Stimulated activated CD4-positive, alpha-beta T cell treated with anti-CD3 and anti-CD28 coated beads, Interleukin-2, amount 100 ng/mL, for 24 hours (primary cell): Measurements from ENCODE around the gene SRBD1.

Experiments used
- DNase-seq, 2 donors: peaks; one replicate each; pipeline ENCODE4 v3.0.0-alpha.2; 2020

Gene SRBD1

DNA sequence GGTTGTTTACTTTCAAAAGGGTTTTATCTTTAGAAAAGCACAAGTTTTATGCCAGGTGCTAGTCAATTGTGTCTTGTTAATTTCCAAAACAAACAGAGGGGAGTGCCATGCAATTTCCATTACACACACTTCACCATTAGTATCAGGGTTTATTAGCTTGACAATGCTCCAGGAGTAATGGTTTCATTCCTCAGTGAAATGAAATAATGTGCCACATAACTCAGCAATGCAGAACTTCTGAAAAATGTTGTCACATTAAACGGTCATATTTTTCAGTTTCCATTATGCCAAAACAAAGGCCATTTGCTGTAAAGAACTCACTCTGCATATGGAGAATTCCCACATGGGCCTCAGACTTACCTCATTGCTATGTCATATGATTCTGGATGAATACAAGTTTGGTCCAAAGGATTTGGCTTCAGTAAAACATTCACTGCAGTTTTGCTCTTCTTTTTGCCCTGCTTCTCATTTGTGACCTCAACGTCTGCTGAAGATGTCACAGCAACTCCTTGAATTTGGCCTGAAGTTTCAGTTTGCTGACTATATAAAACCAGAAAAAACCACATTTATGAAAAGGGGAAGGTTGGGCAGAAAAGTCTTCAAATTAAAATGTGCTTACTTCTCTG is 198.2 kb downstream of the SRBD1 start:
- no peak for DNase-seq

GRCh38 chr2:45409677-45410076 is 201.4 kb downstream of the SRBD1 start:
- DNase-seq = no peak

- no peak for DNase-seq
Observed at GRCh38 chr2:45406621-45407020, 204.4 kb downstream of the SRBD1 start.

- DNase-seq = no peak
Observed at GRCh38 chr2:45404807-45405297, 206.2 kb downstream of the SRBD1 start.

- no peak for DNase-seq
Observed at GRCh38 chr2:45403036-45403435, 208.0 kb downstream of the SRBD1 start.

DNA sequence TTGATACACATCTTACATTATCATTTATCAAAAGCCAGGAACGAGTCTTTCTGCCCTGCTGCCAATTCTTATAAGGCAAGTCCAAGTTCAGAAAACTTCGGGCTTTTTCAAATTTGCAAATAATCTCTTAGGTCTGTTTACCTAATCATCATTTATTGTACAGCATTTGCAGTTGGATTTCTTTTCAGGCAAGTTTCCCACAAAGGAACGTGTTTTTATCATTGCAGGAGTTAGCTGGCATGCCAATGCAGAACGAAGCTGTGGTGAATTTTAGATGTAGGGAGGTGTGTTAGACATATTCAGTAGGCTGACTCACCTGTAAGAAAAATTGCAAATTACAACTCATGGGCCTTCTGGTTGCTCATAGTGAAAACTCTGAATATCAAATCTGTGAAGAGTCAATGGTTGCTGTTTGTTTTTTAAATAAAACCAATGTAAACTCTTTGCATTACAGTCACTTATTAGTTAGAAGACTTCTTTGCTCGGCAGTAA is 209.6 kb downstream of the SRBD1 start:
- DNase-seq = no peak

DNA sequence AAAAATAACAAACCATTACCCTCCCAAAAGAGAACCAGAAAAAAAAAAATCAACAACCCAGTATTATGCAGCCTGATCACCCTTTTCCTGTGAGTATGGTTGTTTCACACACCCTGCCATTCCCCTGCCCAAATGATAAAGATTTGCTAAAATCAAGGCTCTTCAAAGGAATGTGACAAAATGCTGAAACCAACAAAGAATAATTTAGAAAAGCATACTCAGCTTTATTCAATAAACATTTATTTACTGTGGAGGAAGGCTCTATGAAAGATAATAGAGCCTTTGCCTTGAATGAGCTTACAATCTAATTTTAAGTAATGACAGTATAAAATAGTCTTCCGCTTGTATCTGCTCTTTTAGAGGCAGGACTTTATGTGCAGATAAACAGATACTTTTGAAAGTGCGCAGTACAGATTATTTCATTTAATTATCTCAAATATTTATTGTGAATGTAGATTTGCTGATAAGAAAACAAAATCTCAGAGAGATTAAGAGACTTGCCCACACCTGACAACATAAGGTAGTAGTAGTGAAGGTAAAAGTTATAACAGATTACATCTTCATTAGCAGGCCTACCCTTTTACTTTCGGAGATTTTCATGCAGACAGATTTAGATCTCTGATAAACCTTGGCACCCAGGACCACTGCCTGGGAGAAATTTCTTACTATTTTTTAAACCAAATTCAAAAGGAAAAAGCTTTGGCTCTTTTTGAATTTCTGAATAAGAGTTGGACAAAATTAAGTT is 211.9 kb downstream of the SRBD1 start:
- no peak for DNase-seq

DNA sequence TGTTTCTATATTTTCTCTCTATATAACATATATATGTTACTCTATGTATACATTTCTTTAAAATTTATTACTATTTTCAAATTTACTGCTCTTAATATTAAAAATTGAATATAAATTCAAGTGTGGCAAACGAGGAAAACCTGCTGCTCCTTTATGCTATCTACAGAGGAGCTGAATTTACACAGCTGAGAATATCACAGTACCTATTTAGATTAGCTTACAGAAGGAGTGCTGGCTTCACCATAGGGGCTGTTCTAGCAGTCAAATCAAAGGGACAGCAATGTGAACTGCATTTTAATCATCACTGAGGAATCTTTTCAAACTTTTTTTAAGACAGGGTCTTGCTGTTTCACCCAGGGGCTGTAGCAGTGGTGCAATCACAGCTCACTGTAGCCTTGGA is 213.8 kb downstream of the SRBD1 start:
- DNase-seq = no peak

DNA sequence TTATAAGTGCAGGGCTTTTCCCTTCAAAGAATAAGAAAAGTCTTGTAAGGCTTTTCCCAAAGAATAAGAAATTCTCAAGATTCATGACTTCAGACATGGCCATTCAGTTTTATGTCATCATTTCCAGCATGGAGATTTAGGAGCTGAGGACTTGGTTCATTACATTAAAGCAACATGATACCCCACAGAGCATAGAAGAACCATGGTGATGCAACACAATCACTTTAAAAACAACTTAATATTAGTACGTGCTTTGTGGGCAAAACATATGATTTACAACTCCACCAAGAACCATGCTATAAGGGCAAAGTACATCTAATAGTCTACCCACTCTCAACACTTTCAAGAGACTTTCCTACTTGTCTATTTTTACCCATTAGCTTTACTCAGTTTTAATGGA is 214.4 kb downstream of the SRBD1 start:
- no peak for DNase-seq

- DNase-seq = no peak
Observed at GRCh38 chr2:45394842-45395241, 216.2 kb downstream of the SRBD1 start.

GRCh38 chr2:45394216-45394615 is 216.9 kb downstream of the SRBD1 start:
- DNase-seq = no peak

- no peak for DNase-seq
Observed at GRCh38 chr2:45391866-45392265, 219.2 kb downstream of the SRBD1 start.

DNA sequence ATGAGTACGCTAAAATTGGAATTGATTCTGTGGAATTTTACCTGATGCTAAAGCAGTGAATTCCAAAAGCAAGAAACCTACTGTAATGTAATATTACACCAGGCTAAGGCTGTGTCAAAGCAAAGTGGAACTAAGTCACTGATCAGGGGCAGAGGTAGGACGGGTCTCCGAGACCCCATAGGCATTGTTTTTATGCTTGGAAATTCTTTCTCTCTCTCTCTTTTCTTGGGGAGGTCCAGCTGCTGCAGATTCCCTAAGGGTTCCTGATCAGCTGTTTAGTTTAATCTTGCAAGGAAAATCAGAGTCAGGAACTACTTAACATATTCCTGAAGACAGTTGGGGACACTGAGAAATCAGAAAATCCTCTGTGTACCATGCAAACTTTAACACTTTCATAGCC is 220.2 kb downstream of the SRBD1 start:
- no peak for DNase-seq

DNA sequence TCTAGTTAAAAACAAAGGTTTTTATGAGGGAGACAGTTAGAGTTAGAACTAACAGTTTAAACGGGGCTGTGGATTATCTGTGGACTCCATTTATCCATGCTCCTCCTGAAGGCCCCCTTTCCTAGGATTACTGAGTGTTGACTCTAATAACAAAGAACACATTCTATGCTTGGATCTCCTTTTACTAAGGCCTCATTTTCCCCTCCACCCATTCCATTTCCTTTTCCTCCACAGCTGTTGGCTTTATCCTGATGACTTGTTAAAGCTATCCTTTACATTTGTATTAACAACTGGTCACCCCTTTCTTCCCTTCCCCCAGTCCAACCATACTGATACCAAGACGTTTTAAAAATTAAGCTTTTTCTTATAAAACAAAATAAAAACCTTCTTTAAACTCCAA is 220.6 kb downstream of the SRBD1 start:
- DNase-seq = no peak

DNA sequence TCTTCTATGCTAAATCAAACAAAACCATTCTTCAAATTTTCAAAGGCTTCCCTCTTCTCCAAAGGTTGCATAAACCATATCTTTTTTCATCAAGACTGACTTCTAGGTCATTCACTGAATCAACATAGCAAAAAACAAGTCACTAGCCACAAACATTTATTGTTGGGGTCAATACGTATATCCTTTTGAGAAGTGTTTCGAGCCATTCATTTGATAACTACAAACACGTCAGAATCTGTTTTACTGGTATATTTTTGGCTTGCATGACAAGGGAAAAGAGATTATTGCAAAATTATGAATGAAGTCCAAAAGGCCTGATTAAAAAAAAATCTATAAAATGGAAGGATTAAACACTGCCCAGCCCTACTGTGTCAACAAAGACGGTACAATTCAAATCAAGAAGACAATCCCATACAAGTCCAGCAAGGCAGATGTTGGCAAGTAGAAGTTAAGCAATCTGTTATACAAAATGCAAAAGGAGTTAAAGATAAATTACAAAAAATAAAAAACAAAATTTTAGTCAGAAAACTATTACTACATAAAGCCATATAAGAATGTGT is 222.4 kb downstream of the SRBD1 start:
- DNase-seq = no peak

- DNase-seq = no peak
Observed at GRCh38 chr2:45382744-45383143, 228.3 kb downstream of the SRBD1 start.

- no peak for DNase-seq
Observed at GRCh38 chr2:45380131-45380836, 230.8 kb downstream of the SRBD1 start.

DNA sequence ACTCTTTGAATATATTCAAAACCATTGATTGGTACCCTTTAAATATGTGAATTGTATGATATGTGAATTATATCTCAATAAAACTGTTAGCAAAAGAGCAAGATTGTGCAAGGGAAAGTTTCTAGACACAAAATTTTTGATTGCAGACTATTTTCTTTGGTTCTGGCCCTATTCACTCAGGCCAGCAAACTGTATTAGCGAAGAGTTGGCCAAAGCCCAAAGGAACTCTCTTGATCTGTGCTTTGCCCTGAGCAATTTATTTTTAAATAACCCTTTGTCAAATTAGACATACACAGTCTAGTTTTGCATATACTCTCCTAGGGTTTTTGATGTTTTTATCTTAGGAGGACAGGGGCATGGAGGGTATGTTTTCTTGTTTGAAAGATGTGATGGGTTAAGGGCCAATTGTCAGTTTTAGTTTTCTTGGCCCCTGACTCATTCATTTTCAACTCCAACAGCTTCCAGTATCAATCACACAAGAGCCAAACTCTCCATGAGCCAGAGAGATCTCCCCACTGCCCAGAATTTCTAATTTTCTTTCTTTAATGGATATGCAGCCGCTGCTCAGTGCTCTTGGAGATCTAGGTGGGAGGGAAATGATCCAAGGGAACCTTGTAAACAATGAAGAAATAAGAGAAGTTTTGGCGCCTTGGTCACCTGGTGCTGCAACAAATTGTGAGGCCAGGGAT is 231.5 kb downstream of the SRBD1 start:
- no peak for DNase-seq

GRCh38 chr2:45373534-45373933 is 237.5 kb downstream of the SRBD1 start:
- DNase-seq = no peak

- no peak for DNase-seq
Observed at GRCh38 chr2:45370369-45370768, 240.7 kb downstream of the SRBD1 start.

GRCh38 chr2:45368792-45369191 is 242.3 kb downstream of the SRBD1 start:
- no peak for DNase-seq

- no peak for DNase-seq
Observed at GRCh38 chr2:45361666-45362065, 249.4 kb downstream of the SRBD1 start.

DNA sequence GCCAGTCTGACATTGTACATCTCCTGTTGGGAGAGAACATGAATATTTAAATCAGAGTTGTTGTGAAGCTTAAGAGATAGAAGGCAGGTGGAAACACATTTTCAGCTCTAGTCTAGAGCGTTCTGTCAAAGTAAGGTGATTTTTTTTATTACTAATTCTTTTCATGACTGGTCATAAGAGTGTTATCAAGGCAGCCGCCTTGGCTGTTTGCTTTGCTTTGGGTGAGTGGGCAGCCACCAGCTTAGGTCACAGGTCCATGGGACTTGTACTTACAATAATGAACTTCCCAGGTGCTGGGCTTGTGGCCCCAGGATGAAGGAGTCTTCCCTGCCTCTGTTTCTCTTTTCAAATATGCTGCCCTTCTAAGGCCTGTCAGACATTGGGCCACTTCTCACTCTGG is 256.3 kb downstream of the SRBD1 start:
- no peak for DNase-seq
